Lower leg skin (tissue), 3 donors: ENCODE results near the gene GNAL.

ENCODE experiments used
- POLR2A ChIP-seq, 2 donors: fragments of 450-650 bp; IDR thresholded peaks; one replicate each; pipeline ENCODE4 v1.6.1; 2016 to 2017; ENCODE audit warnings: antibody characterized with exemption in 2 of 2, mild to moderate bottlenecking in 1 of 2, moderate library complexity in 1 of 2
- TF ChIP-seq, protein P1 (sequence below), 3 donors: fragments of 450-650 bp; IDR thresholded peaks; one replicate each; pipeline ENCODE4 v1.5.1; 2016; ENCODE audit warnings: antibody characterized with exemption in 3 of 3, mild to moderate bottlenecking in 3 of 3, moderate library complexity in 2 of 3

- no peak for TF ChIP-seq POLR2A (IDR thresholded peaks at IDR 0.05)
- TF ChIP-seq, protein P1, sequence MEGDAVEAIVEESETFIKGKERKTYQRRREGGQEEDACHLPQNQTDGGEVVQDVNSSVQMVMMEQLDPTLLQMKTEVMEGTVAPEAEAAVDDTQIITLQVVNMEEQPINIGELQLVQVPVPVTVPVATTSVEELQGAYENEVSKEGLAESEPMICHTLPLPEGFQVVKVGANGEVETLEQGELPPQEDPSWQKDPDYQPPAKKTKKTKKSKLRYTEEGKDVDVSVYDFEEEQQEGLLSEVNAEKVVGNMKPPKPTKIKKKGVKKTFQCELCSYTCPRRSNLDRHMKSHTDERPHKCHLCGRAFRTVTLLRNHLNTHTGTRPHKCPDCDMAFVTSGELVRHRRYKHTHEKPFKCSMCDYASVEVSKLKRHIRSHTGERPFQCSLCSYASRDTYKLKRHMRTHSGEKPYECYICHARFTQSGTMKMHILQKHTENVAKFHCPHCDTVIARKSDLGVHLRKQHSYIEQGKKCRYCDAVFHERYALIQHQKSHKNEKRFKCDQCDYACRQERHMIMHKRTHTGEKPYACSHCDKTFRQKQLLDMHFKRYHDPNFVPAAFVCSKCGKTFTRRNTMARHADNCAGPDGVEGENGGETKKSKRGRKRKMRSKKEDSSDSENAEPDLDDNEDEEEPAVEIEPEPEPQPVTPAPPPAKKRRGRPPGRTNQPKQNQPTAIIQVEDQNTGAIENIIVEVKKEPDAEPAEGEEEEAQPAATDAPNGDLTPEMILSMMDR (IDR thresholded peaks at IDR 0.05), result no peak
Observed at GRCh38 chr18:11729556-11729955, 40.5 kb downstream of the GNAL start.
